GM12878 (cell line): ENCODE measurements around the gene ARHGEF1. TPM values are rescaled to one million over a fixed set of nuclear protein-coding genes. Genes with fewer than 3 reads are reported as not detected.
A peak's percentile ranks its signal among the peaks of the same experiment; 100 is the strongest.

Experiments used
- polyA plus RNA-seq, 11 experiments: library from polyadenylated mRNA; depleted of rRNA in 4 of 11; unstranded in 6 of 11; stranded (reverse) in 5 of 11; fragments of >200 nt; fragmentation: Nextera tagmentation in 4 of 11; fragmentation: Illumina TruSeq in 1 of 11; extraction: Ambion mirVana in 4 of 11; extraction: Trizol in 1 of 11; gene quantifications; 1 replicate in 1 of 11; 2 replicates in 10 of 11; pipeline versions ENCODE4 v1.2.1 to v1.2.3, GENCODE V29; 2011 to 2016; ENCODE audit warnings: inconsistent platforms in 2 of 11, missing spikeins in 2 of 11, low read depth in 1 of 11
- total RNA-seq, 4 experiments: library from RNA; depleted of rRNA in 3 of 4; stranded (reverse); fragments of >200 nt in 3 of 4; fragmentation: Illumina TruSeq in 1 of 4; extraction: Trizol in 1 of 4; gene quantifications; 2 replicates each; pipeline versions ENCODE4 v1.2.1 to v1.2.3, GENCODE V29; 2013 to 2021
- TF ChIP-seq, protein P1 (sequence below): fragments of 450-650 bp; IDR thresholded peaks from 2 replicates; pipeline ENCODE4 v1.6.1; 2016; ENCODE audit warnings: mild to moderate bottlenecking, moderate library complexity, borderline replicate concordance
- TF ChIP-seq, protein P2 (sequence below): fragments of 450-650 bp; IDR thresholded peaks from 2 replicates; pipeline ENCODE4 v1.6.1; 2017; ENCODE audit warnings: low read depth, mild to moderate bottlenecking, moderate library complexity
- TF ChIP-seq, protein P3 (sequence below): IDR thresholded peaks from 2 replicates; pipeline ENCODE4 v1.6.1; 2012; ENCODE audit warnings: mild to moderate bottlenecking, low read depth, low read length

The ARHGEF1 gene
- total and polyA plus RNA-seq, 10 of the 15 experiments (the other 5 are each of a cell fraction or from before 2014, with no cell fraction given): 1.2 to 207 (median 53.9) TPM

DNA sequence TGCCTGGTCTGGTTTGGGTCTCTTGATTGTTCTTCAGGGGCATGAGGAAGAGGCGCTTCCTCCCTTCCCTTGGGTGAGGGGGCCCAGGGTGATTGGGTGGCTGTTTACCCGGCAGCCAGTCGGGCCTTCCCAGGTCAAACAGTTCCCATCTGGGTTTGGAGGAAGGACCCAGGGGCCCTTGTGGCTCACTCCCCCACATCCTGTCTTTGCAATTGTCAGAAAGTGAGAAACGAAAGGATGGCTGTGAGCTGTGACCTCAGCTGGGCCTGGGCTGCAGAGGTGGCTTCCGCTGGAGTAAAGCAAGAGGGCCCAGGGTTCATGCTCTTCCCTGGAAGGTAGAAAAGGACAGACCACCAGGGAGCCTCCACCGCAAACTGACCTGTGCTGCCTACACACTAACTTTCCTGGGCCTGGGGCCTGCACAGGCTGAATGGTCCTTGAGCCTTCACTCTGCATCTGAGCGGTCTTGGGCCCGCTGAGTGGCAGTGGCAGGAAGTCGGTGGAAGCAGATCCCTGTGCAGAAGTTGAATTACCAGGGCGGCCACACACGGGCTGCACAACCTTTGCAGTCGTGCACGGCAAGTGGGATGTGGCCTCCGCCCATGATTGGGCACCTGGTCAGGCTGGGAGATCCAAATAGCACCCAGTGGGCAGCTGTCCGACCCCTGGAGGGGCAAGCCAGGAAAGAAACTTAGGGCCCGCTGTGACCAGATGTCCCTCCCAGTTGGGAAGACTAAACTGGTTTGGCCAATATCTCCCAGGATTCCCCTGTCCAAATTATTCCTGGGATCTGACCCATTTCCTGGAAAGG lies 11.2 kb upstream of the ARHGEF1 start (continued):
- TF ChIP-seq, protein P1, sequence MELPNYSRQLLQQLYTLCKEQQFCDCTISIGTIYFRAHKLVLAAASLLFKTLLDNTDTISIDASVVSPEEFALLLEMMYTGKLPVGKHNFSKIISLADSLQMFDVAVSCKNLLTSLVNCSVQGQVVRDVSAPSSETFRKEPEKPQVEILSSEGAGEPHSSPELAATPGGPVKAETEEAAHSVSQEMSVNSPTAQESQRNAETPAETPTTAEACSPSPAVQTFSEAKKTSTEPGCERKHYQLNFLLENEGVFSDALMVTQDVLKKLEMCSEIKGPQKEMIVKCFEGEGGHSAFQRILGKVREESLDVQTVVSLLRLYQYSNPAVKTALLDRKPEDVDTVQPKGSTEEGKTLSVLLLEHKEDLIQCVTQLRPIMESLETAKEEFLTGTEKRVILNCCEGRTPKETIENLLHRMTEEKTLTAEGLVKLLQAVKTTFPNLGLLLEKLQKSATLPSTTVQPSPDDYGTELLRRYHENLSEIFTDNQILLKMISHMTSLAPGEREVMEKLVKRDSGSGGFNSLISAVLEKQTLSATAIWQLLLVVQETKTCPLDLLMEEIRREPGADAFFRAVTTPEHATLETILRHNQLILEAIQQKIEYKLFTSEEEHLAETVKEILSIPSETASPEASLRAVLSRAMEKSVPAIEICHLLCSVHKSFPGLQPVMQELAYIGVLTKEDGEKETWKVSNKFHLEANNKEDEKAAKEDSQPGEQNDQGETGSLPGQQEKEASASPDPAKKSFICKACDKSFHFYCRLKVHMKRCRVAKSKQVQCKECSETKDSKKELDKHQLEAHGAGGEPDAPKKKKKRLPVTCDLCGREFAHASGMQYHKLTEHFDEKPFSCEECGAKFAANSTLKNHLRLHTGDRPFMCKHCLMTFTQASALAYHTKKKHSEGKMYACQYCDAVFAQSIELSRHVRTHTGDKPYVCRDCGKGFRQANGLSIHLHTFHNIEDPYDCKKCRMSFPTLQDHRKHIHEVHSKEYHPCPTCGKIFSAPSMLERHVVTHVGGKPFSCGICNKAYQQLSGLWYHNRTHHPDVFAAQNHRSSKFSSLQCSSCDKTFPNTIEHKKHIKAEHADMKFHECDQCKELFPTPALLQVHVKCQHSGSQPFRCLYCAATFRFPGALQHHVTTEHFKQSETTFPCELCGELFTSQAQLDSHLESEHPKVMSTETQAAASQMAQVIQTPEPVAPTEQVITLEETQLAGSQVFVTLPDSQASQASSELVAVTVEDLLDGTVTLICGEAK: peak; percentile 27; the same call in 1 of the 2 replicates
- TF ChIP-seq, protein P2, sequence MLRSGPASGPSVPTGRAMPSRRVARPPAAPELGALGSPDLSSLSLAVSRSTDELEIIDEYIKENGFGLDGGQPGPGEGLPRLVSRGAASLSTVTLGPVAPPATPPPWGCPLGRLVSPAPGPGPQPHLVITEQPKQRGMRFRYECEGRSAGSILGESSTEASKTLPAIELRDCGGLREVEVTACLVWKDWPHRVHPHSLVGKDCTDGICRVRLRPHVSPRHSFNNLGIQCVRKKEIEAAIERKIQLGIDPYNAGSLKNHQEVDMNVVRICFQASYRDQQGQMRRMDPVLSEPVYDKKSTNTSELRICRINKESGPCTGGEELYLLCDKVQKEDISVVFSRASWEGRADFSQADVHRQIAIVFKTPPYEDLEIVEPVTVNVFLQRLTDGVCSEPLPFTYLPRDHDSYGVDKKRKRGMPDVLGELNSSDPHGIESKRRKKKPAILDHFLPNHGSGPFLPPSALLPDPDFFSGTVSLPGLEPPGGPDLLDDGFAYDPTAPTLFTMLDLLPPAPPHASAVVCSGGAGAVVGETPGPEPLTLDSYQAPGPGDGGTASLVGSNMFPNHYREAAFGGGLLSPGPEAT: peak; percentile 93
- TF ChIP-seq, protein P3, sequence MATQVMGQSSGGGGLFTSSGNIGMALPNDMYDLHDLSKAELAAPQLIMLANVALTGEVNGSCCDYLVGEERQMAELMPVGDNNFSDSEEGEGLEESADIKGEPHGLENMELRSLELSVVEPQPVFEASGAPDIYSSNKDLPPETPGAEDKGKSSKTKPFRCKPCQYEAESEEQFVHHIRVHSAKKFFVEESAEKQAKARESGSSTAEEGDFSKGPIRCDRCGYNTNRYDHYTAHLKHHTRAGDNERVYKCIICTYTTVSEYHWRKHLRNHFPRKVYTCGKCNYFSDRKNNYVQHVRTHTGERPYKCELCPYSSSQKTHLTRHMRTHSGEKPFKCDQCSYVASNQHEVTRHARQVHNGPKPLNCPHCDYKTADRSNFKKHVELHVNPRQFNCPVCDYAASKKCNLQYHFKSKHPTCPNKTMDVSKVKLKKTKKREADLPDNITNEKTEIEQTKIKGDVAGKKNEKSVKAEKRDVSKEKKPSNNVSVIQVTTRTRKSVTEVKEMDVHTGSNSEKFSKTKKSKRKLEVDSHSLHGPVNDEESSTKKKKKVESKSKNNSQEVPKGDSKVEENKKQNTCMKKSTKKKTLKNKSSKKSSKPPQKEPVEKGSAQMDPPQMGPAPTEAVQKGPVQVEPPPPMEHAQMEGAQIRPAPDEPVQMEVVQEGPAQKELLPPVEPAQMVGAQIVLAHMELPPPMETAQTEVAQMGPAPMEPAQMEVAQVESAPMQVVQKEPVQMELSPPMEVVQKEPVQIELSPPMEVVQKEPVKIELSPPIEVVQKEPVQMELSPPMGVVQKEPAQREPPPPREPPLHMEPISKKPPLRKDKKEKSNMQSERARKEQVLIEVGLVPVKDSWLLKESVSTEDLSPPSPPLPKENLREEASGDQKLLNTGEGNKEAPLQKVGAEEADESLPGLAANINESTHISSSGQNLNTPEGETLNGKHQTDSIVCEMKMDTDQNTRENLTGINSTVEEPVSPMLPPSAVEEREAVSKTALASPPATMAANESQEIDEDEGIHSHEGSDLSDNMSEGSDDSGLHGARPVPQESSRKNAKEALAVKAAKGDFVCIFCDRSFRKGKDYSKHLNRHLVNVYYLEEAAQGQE: no peak
